ENCODE measurements around the gene NUP107. TPM values are rescaled to one million over a fixed set of nuclear protein-coding genes. Genes with fewer than 3 reads are reported as not detected.

NUP107 gene
- total RNA-seq, 2 experiments from 2014 or later: 128 TPM

DNA sequence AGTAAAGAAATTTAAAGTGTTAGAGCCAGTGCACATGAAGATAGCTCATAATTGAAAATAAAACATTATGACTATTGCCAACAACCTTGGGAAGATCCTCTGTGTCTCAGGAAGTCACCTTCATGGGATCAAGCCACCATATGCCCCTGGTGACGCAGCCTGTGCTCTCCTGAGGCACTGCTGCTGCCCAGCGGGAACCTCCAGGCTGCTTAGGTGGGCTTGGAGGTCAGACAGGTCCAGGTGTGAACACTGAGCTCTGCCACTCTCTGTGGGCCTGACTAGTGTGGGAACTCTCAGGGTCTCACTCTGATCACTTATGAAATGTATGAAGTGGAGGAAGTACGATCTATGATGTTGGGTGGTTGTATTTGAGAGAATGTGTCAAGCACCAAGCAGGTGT is 75.9 kb downstream of the NUP107 start:
- no peak overlapping the region for H3K27ac Mint-ChIP-seq
- no peak for DNase-seq
- no peaks in the 10 kb centered on the region for H3K9me3 Mint-ChIP-seq
- ChIA-PET CTCF (no interaction called here), POLR2A (no interaction called here)
- H3K36me3 Mint-ChIP-seq: peaks cover 10% of the 10 kb centered on the region
- intact Hi-C loops (cut with micrococcal nuclease): no loop called here
- no peaks in the 10 kb centered on the region for H3K4me1 Mint-ChIP-seq (ENCODE audit: low read depth)
- no peak overlapping the region for H3K4me3 Mint-ChIP-seq
- no peaks in the 10 kb centered on the region for H3K27me3 Mint-ChIP-seq

GRCh38 chr12:68765696-68766095 is 78.9 kb downstream of the NUP107 start:
- Mint-ChIP-seq H3K4me1 (ENCODE audit: low read depth) (no peaks in the 10 kb centered on the region), H3K36me3 (peaks cover 6% of the 10 kb centered on the region), H3K27ac (no peak overlapping the region), H3K9me3 (no peaks in the 10 kb centered on the region), H3K4me3 (no peak overlapping the region), H3K27me3 (no peaks in the 10 kb centered on the region)
- CTCF ChIA-PET: interaction anchor here (0.6 kb wide), 1 partner anchor 30 kb away, joined by 3 read pairs; no protein-coding TSS in a partner anchor
- intact Hi-C loops (cut with micrococcal nuclease): no loop called here
- POLR2A ChIA-PET: no interaction called here
- DNase-seq: no peak

DNA sequence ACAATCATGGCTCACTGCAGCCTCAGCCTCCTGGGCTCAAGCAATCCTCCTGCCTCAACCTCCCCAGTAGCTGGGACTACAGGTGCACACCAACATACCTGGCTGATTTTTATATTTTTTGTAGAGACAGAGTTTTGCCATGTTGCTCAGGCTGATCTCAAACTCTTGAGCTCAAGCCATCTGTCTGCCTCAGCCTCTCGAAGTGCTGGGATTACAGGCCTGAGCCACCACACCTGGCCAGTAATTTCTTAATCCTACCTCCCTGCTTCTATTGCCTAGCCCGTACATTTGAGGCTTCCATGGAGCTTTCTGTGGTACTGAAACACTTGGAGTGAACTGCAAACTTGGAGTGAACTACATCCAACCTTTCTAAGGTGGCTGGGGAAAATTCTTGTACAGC is 79.9 kb downstream of the NUP107 start:
- intact Hi-C loops (cut with micrococcal nuclease): no loop called here
- Mint-ChIP-seq H3K4me1 (ENCODE audit: low read depth) (no peaks in the 10 kb centered on the region), H3K36me3 (peaks cover 5% of the 10 kb centered on the region), H3K9me3 (no peaks in the 10 kb centered on the region), H3K4me3 (no peak overlapping the region), H3K27me3 (no peaks in the 10 kb centered on the region), H3K27ac (no peak overlapping the region)
- no peak for DNase-seq
- ChIA-PET POLR2A (no interaction called here), CTCF (no interaction called here)

GRCh38 chr12:68767191-68767590 is 80.4 kb downstream of the NUP107 start:
- Mint-ChIP-seq H3K27me3 (no peaks in the 10 kb centered on the region), H3K36me3 (peaks cover 4% of the 10 kb centered on the region), H3K9me3 (no peaks in the 10 kb centered on the region), H3K27ac (no peak overlapping the region), H3K4me3 (no peak overlapping the region), H3K4me1 (ENCODE audit: low read depth) (no peaks in the 10 kb centered on the region)
- ChIA-PET CTCF (no interaction called here), POLR2A (no interaction called here)
- DNase-seq: no peak
- intact Hi-C loops (cut with micrococcal nuclease): no loop called here

- H3K27me3 Mint-ChIP-seq: no peaks in the 10 kb centered on the region
- no peak overlapping the region for H3K4me3 Mint-ChIP-seq
- H3K4me1 Mint-ChIP-seq (ENCODE audit: low read depth): peaks cover 10% of the 10 kb centered on the region
- no peak for DNase-seq
- H3K27ac Mint-ChIP-seq: no peak overlapping the region
- no peaks in the 10 kb centered on the region for H3K9me3 Mint-ChIP-seq
- intact Hi-C loops (cut with micrococcal nuclease): no loop called here
- POLR2A ChIA-PET: no interaction called here
- H3K36me3 Mint-ChIP-seq: peaks cover 4% of the 10 kb centered on the region
- CTCF ChIA-PET: no interaction called here
Observed at GRCh38 chr12:68768431-68768939, 81.7 kb downstream of the NUP107 start.

DNA sequence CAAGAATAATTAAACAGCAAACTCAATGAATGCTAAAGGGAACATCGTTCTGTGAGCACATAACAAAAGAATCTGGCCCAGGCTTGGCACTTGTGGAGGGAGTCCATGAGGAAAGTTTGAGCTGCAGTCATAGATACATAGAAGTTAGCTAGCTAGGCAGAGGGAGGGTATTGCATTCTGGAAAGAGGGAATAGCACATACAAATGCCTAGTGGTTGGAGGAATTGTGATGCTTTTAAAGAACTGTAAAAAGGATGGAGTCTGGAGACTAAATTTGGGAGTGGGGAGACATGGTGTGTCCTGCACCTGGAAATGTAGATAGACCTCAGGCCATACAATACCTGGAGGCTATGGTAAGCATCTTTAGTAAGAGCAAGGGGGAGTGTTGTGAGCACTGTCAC is 83.2 kb downstream of the NUP107 start:
- ChIA-PET CTCF (no interaction called here), POLR2A (no interaction called here)

GRCh38 chr12:68771223-68771925 is 84.6 kb downstream of the NUP107 start:
- no peaks in the 10 kb centered on the region for H3K36me3 Mint-ChIP-seq
- no peak overlapping the region for H3K27ac Mint-ChIP-seq
- H3K9me3 Mint-ChIP-seq: no peaks in the 10 kb centered on the region
- POLR2A ChIA-PET: interaction anchor here (0.7 kb wide), 1 partner anchor 8 kb away, joined by 3 read pairs; no protein-coding TSS in a partner anchor
- peaks cover 10% of the 10 kb centered on the region for H3K4me1 Mint-ChIP-seq (ENCODE audit: low read depth)
- CTCF ChIA-PET: no interaction called here
- no peak for DNase-seq
- no peak overlapping the region for H3K4me3 Mint-ChIP-seq
- H3K27me3 Mint-ChIP-seq: no peaks in the 10 kb centered on the region
- intact Hi-C loops (cut with micrococcal nuclease): no loop called here

More for the DNA sequence above, 83.2 kb downstream of the NUP107 start:
- peaks cover 10% of the 10 kb centered on the region for H3K4me1 Mint-ChIP-seq (ENCODE audit: low read depth)
- DNase-seq: no peak
- intact Hi-C loops (cut with micrococcal nuclease): no loop called here
- no peaks in the 10 kb centered on the region for H3K27me3 Mint-ChIP-seq
- H3K9me3 Mint-ChIP-seq: no peaks in the 10 kb centered on the region
- no peak overlapping the region for H3K27ac Mint-ChIP-seq
- H3K36me3 Mint-ChIP-seq: no peaks in the 10 kb centered on the region
- no peak overlapping the region for H3K4me3 Mint-ChIP-seq

DNA sequence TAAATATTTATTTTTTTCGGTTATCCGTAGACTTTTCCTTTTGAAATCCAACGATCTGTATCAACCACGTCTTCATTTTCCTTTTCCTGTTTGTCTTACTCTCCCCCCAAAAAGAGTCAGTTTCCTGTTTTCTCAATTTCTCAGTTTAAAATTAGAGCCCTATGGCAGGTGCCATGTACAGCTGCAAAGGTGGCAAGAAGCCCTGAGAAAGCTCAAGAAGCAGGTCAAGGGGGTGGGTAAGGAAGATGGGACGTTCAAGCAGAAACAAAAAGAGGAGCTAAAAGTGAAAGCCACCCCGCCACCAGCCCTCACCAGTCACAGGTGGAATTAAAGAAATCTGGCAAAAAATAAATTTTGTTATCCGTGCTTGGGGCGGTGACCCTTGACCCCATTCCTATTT is 85.9 kb downstream of the NUP107 start:
- Mint-ChIP-seq H3K27ac (no peak overlapping the region), H3K9me3 (no peaks in the 10 kb centered on the region), H3K4me1 (ENCODE audit: low read depth) (peaks cover 10% of the 10 kb centered on the region), H3K27me3 (no peaks in the 10 kb centered on the region), H3K36me3 (no peaks in the 10 kb centered on the region), H3K4me3 (no peak overlapping the region)
- no peak for DNase-seq
- ChIA-PET POLR2A (no interaction called here), CTCF (no interaction called here)
- intact Hi-C loops (cut with micrococcal nuclease): no loop called here

DNA sequence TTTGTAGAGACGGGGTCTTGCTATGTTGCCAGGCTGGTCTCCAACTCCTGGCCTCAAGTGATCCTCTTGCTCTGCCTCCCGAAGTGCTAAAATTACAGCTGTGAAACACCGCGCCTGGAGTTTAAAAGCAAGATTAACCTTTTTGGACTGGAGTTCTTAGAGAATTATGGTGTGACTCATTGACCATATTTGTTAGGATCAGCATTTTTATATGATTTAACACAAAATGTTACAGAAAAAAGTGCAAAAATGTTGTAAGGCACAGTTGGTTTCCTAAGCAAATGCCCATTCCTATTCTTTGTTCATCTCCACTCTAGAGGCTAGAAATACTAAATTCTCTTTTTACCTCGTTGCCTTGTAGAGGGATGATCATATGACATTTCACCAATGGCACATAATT is 86.8 kb downstream of the NUP107 start:
- intact Hi-C loops (cut with micrococcal nuclease): no loop called here
- CTCF ChIA-PET: no interaction called here
- H3K4me1 Mint-ChIP-seq (ENCODE audit: low read depth): peaks cover 10% of the 10 kb centered on the region

DNA sequence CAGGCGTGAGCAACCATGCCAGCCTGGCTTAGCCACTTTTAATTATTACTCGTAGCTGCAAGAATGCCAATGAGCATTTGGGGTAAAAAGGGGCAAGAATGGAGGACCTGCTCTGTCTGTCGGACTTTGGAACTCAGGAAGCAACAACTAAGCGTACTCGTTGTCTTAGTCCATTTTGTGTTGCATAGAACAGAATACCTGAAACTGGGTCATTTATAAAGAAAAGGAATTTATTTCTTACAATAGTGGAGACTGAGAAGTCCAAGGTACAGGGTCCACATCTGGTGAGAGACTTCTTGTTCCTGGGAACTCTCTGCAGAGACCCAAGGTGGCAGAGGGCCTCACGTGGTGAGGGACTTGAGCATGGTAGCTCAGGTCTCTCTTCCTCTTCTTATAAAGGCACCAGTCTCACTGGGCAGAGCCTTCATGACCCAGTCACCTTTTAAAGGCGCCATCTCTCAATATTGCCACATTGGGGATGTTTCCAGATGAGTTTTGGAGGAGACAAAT is 88.4 kb downstream of the NUP107 start:
- Mint-ChIP-seq H3K4me1 (ENCODE audit: low read depth) (peaks cover 10% of the 10 kb centered on the region), H3K9me3 (no peaks in the 10 kb centered on the region), H3K27me3 (no peaks in the 10 kb centered on the region), H3K4me3 (no peak overlapping the region), H3K36me3 (no peaks in the 10 kb centered on the region), H3K27ac (no peak overlapping the region)
- ChIA-PET CTCF (interaction anchor here (0.6 kb wide), 1 partner anchor 1130 kb away, joined by 4 read pairs; no protein-coding TSS in a partner anchor), POLR2A (no interaction called here)
- no peak for DNase-seq
- intact Hi-C loops (cut with micrococcal nuclease): no loop called here

More for the DNA sequence above, 86.8 kb downstream of the NUP107 start:
- no peak overlapping the region for H3K27ac Mint-ChIP-seq
- POLR2A ChIA-PET: no interaction called here
- no peaks in the 10 kb centered on the region for H3K9me3 Mint-ChIP-seq
- no peak for DNase-seq
- H3K27me3 Mint-ChIP-seq: no peaks in the 10 kb centered on the region
- H3K36me3 Mint-ChIP-seq: no peaks in the 10 kb centered on the region
- no peak overlapping the region for H3K4me3 Mint-ChIP-seq

DNA sequence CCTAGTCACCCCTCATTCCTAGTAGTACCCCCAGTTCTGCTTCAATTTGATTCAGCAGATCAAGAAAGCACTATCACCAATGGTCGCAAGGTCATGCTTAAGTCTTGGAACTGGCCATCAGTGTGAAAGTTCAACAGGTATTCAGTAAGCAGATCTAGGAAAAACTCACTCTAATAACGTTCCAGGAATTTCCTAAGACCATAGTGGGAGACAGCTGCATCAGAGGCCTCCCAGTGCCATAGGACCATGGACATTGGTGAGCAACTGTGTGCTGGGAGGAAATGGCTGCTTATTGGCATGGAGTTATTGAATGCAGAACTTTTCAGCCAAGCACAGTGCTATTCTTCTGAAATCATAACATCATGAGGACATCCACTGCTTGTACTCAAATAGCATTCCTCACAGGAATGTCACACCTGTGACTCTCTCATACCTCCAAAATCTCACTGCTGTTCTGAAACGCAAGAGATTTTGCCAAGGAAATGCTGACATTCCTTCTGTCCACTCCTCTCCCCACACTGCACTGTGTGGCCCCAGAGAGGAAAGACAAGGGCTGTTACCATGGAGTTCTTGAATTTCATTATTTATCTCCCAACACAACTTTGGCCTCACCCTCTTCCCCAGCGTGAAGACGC is 90.3 kb downstream of the NUP107 start:
- Mint-ChIP-seq H3K36me3 (no peaks in the 10 kb centered on the region), H3K9me3 (no peaks in the 10 kb centered on the region), H3K4me1 (ENCODE audit: low read depth) (peaks cover 10% of the 10 kb centered on the region), H3K27me3 (no peaks in the 10 kb centered on the region), H3K27ac (no peak overlapping the region), H3K4me3 (no peak overlapping the region)
- POLR2A ChIA-PET: no interaction called here
- CTCF ChIA-PET: no interaction called here
- no peak for DNase-seq
- intact Hi-C loops (cut with micrococcal nuclease): no loop called here

DNA sequence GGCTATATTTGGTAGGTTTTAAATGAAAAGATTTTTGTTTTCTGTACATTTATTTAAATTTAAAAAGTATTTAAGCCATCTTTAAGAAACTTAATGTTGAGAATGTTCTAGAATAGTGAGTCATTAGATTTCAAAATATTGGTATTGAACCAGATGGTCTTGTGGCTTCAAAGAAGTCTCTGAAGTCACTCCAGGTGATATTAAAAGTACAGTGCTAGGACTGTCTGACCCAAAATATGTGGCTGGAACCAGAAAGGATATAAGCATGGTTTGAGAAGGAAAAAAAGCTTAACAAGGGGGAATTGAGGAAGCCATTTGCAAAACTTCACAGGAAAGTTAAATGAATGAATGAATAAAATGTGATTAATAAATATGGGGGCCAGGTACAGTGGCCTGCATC is 92.5 kb downstream of the NUP107 start:
- Mint-ChIP-seq H3K4me1 (ENCODE audit: low read depth) (no peaks in the 10 kb centered on the region), H3K9me3 (no peaks in the 10 kb centered on the region), H3K36me3 (no peaks in the 10 kb centered on the region), H3K27ac (no peak overlapping the region), H3K27me3 (no peaks in the 10 kb centered on the region), H3K4me3 (no peak overlapping the region)
- DNase-seq: no peak
- ChIA-PET POLR2A (no interaction called here), CTCF (no interaction called here)
- intact Hi-C loops (cut with micrococcal nuclease): no loop called here

- Mint-ChIP-seq H3K4me3 (no peak overlapping the region), H3K36me3 (no peaks in the 10 kb centered on the region), H3K4me1 (ENCODE audit: low read depth) (no peaks in the 10 kb centered on the region), H3K27me3 (no peaks in the 10 kb centered on the region), H3K9me3 (no peaks in the 10 kb centered on the region), H3K27ac (no peak overlapping the region)
- intact Hi-C loops (cut with micrococcal nuclease): no loop called here
- CTCF ChIA-PET: no interaction called here
- POLR2A ChIA-PET: no interaction called here
- no peak for DNase-seq
Observed at GRCh38 chr12:68780731-68781130, 94.0 kb downstream of the NUP107 start.
